Stimulated activated CD4-positive, alpha-beta T cell treated with anti-CD3 and anti-CD28 coated beads, Interleukin-4, amount 100 ng/mL, for 48 hours (primary cell): Measurements from ENCODE around the gene XKR7.

Experiments
- DNase-seq, 2 donors: peaks; one replicate each; pipeline ENCODE4 v3.0.0-alpha.2; 2020; ENCODE audit warnings: low read depth in 2 of 2

XKR7 gene

GRCh38 chr20:31979713-31980426 is 11.9 kb downstream of the XKR7 start:
- DNase-seq, result no peak

GRCh38 chr20:31981784-31982183 is 13.8 kb downstream of the XKR7 start:
- no peak for DNase-seq

DNA sequence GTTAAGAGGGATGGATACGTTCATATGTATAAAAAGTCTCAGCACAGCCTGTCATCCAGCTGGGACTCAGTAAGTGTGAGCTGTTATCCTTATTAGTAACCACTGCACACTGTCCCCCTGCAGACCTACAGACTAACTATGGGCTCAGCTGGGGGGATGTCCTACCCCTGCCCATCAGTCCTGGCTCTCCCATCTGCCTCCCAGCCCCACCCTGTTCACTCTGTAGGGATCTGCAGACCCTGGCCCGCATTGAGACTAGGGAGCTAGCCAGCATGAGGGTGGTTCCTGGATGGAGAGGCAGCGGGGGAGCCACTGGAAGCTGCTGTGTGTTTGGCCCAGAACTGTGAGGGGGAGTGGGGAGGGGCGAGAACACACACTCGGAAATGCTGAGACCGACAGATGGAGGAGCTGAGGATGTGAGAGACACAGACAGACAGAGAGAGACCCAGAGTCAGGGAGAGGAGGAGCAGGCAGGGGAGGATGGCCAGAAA is 17.1 kb downstream of the XKR7 start:
- DNase-seq, result no peak

DNA sequence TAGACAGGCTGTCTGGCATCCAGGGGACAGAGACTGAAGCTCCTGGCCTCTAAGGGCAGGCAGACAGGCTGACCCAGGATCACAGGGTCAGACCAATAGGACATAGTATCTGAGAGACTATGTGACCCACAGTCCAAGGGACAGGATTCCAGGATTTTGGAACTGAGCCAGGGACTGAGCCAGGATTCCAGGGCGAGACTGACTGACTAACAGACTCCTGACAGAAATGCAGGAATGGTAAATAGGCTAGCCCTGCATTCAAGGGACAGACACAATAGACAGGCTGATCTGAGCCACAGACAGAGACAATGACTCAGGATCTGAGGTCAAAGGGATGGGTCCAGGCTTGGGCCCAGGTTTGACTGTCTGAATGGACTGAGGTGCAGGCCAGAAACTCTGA is 19.8 kb downstream of the XKR7 start:
- no peak for DNase-seq

GRCh38 chr20:31988430-31989015 is 20.6 kb downstream of the XKR7 start:
- DNase-seq, result no peak

- no peak for DNase-seq
Observed at GRCh38 chr20:31989030-31989645, 21.2 kb downstream of the XKR7 start.

DNA sequence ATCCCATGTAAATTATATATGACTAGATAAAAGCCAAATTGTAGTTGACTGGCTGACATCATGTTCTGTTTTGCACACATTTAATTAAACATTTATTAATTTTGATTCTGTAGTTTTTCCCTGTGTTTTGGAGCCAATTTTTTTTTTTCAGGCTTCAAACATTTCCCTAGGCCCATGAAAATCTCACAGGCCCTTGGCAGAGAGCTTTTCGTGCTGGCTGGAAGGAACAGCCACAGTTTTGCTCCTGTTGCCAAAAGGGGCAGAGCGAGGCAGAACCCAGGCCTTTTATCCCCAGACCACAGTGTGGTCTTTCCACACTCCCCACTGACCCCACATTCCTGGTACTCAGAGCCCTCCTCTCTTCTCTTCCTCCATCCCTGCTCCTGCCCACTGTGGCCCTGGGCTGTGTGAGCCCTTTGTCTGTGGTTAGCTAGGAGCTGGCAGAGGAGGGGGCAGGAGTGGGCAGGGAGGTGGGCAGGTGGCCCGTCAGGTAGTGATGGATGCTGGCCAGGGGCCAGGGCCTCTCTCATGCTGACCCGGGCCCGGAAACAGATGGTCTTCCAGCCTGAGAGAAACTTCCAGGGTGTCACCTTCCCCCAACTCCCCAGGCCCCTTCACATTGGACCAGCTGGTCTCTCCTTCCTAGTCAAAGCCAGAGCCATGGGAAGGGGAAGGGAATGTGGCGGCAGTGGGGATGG is 22.8 kb downstream of the XKR7 start:
- no peak for DNase-seq

GRCh38 chr20:31991339-31991705 is 23.4 kb downstream of the XKR7 start:
- DNase-seq, result no peak

DNA sequence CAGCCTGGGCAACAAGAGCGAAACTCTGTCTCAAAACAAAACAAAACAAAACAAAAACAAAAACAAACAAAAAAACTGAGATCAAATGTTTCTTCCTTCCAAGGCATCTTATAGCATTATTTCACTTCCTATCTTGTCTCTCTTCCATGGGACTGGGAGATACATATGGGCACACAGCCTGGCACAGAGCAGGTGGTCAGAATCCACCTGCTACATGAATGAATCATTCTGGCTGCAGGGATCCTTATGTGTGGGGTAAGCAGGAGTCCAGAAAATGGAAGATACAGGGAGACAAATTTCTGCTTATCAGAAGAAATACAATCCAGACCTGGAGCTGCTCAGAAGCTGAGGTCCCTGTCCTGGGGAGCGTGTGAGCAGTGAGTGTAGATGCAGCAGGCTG is 24.1 kb downstream of the XKR7 start:
- DNase-seq, result no peak

- DNase-seq, result no peak
Observed at GRCh38 chr20:31996996-31997395, 29.0 kb downstream of the XKR7 start.

GRCh38 chr20:31998246-31998645 is 30.3 kb downstream of the XKR7 start:
- DNase-seq, result no peak

DNA sequence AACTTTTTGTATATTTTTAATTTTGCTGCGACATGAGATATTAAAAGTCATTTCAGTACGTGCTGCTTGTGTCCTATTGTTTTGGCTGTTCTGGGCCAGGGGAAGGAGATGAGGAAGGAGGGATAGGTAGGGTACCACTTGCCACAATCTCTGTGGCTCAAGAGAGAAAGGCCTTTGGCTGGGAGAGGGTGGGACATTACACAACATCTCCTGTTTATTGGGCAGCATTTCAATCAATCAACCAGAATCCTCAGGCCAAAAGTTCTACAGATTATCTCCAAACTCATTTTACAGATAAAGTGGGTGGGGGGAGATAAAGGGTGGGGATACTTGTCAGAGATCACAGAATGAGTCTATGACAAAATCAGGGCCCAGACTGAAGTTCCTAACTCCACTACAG is 35.4 kb downstream of the XKR7 start:
- DNase-seq, result no peak

GRCh38 chr20:32004963-32005362 is 37.0 kb downstream of the XKR7 start:
- DNase-seq, result no peak

DNA sequence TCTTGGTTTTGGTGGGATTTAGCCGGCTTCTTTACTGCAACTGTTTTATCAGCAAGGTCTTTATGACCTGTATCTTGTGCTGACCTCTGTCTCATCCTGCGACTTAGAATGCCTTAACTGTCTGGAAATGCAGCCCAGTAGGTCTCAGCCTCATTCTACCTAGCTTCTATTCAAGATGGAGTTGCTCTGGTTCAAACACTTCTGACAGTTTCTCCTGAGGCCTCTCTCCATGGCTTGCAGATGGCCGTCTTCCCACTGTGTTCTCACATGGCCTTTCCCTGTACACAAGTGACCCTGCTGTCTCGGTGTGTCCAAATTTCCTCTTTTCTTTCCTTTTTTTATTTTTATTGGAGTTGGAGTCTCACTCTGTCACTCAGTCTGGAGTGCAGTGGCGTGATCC is 38.1 kb downstream of the XKR7 start:
- DNase-seq, result no peak

DNA sequence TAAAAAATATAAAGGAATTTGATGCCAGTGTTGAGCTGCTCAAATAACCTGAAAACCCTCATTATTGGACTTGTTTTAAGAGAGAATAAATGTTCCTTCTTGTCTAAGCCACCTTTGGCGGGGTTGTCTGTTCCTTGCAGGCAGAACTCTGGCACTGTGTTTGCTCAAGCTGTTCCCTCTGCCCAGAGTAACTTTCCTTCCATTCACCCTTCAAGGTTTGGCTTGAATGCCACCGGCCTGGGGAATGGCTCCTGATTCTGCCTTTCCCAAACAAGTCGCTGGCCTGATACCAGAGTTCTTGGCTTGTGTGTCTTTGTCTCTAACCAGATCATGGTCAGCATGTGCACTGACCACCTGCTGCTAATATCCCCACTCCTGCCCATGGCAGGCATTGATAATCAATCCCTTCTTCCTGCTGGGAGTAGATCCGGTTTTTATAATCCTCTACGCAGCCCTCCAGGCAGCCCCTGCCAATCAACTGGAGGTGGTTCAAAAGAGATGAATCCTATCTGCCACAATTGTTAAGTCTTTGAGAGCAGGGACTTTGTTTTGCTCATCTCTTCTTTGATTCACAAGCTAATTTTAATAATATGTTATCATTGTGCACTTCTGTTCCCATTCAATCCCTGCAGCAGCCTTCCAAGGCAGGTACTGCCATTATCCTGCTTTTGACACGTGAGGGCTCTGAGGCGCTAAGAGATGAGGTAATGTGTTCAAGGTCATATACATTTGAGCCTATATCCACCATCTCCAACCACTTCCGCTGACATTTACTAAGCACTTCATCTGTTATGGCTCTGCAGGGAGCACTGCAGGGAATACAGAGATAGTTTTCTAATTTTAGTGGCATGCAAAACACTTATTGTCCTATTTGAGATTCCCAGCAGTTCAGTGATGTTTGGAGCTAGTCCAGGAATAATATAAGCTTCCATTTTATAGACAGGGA is 39.2 kb downstream of the XKR7 start:
- no peak for DNase-seq

DNA sequence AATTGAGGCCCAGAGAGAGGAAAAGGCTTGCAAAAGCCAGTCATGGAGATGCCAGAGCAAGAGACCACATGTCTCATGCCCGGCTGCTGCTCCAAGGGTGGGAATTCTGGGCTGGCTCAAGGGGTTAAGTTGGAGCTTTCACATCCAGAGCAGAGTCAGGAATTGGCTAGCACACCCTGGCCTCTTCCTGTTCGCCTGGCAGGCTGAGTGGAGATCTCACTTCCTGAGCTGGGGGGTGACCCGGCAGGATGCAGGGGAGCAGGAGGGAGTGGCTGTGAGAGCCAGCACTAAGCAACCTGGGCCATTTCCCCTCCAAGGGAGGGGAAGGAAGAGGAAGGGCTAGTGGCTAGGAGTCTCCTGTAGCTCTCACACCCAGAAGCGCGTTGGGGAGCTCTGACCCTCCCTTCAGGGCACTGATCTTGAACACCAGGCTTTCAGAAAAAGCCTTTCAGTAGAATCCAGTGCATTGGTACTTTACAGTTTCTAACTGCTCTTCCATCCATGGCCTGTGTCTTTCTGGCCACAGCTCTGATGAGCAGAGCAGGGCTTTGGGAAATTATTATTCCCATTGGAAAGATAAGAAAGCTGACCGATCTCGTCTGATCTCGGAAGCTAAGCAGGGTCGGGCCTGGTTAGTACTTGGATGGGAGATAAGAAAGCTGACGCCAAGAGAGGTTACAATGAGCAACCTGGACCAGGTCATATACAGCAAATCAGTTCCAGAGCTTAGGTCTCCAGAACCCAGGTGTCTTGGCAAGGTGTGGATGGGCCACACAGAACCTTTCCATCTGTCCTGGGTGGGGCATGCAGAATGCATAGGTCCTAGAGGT is 40.1 kb downstream of the XKR7 start:
- no peak for DNase-seq

GRCh38 chr20:32009564-32009963 is 41.6 kb downstream of the XKR7 start:
- DNase-seq, result no peak

GRCh38 chr20:32010101-32010500 is 42.1 kb downstream of the XKR7 start, which contains the start of gene CCM2L:
CCM2L (plus strand) TSS chr20:32010438; CDS start chr20:32010455, 17 bp downstream.
- DNase-seq, result no peak

- DNase-seq, result no peak
Observed at GRCh38 chr20:32010666-32011065, 42.7 kb downstream of the XKR7 start.

- no peak for DNase-seq
Observed at GRCh38 chr20:32012159-32012688, 44.3 kb downstream of the XKR7 start.
